Naive thymus-derived CD8-positive, alpha-beta T cell (primary cell): ENCODE data around the gene SLC35E4. TPM values are rescaled to one million over a fixed set of nuclear protein-coding genes. Genes with fewer than 3 reads are reported as not detected.

Source experiments
- ATAC-seq, 2 donors: fragments of 150-1000 bp; cut with Tn5 transposase in 1 of 2; sonication (Bioruptor Pico), chemical (Tn5 transposase) in 1 of 2; 1 replicate in 1 of 2; 2 replicates in 1 of 2; pipeline ENCODE4 v1.10.0; 2021; ENCODE audit warnings: mild to moderate bottlenecking in 2 of 2, moderate library complexity in 2 of 2
- POLR2A ChIA-PET: fragments of 350-600 bp; sonication (Branson Sonifier 250); formaldehyde crosslinking; loops from one replicate; lab custom pipeline; 2021; ENCODE audit warnings: antibody characterized with exemption; lab: Charles Lee
- DNase-seq, 10 donors: peaks; one replicate each; pipeline versions ENCODE4 v3.0.0 to v3.0.0-alpha.2; 2020 to 2022
- H3K27ac Mint-ChIP-seq, 10 donors: one replicate each; pipeline ENCODE4 v1.8.0; 2020 to 2022; ENCODE audit warnings: mild to moderate bottlenecking in 10 of 10, mixed read lengths in 10 of 10, moderate library complexity in 4 of 10, inconsistent platforms in 1 of 10
- H3K27me3 Mint-ChIP-seq, 5 donors: one replicate each; pipeline ENCODE4 v1.8.0; 2021 to 2022; ENCODE audit warnings: mixed read lengths in 5 of 5
- H3K36me3 Mint-ChIP-seq, 3 donors: one replicate each; pipeline ENCODE4 v1.8.0; 2020 to 2022; ENCODE audit warnings: mixed read lengths in 3 of 3, mild to moderate bottlenecking in 2 of 3, inconsistent platforms in 1 of 3
- H3K4me1 Mint-ChIP-seq, 4 donors: one replicate each; pipeline ENCODE4 v1.8.0; 2021 to 2022; ENCODE audit warnings: mixed read lengths in 4 of 4
- H3K4me3 Mint-ChIP-seq, 10 donors: one replicate each; pipeline ENCODE4 v1.8.0; 2020 to 2022; ENCODE audit warnings: mild to moderate bottlenecking in 10 of 10, mixed read lengths in 10 of 10, moderate library complexity in 6 of 10, inconsistent platforms in 1 of 10
- H3K9me3 Mint-ChIP-seq, 9 donors: one replicate each; pipeline ENCODE4 v1.8.0; 2020 to 2022; ENCODE audit warnings: mixed read lengths in 9 of 9, mild to moderate bottlenecking in 3 of 9, inconsistent platforms in 1 of 9, moderate library complexity in 1 of 9
- polyA plus RNA-seq, 3 donors: library from polyadenylated mRNA; unstranded; fragments of 300-500 nt; fragmentation: Illumina TruSeq; gene quantifications; one replicate each; pipeline ENCODE4 v1.2.3, GENCODE V29; 2021
- total RNA-seq, 8 experiments: library from RNA in 2 of 8; stranded (reverse) in 2 of 8; gene quantifications; one replicate each; pipeline ENCODE4 v1.2.3 and lab custom pipeline; 2021 to 2026

SLC35E4 gene
- total and polyA plus RNA-seq, 5 experiments from 2014 or later, result 0.64 to 1.6 (median 0.94) TPM

DNA sequence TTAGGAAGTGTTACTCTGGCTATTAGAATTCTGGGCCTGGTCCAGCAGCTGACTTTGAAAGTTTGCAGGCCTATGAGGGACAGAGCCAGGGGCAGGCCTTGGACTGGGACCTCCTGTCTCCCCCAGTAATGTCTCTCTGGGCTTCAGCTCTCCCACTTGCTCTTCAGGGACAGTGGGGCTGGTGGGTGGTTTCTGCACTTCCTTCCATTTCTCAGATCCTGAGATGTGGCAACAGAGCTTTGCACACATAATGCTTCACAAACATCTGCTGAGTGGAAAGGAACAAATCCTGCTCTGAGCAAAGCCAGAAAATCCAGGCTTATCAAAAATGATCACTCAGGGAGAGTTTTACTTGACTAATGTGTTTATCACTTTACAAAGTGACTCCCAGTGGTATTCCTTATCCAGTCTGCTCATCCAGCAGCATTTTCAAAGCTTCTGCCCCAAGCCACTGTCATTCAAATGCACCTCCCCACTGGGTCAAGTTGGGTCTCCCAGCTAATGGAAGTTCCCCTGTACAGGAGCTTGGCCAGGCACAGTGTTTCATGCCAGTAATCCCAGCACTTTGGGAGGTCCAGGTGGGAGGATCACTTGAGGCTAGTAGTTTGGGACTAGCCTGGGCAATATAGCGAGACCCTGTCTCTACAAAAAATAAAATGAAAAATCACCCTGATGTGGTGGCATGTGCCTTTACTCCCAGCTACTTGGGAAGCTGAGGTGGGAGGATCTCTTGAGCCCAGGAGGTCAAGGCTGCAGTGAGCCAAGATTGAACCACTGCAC, 45.6 kb downstream of the SLC35E4 start:
- POLR2A ChIA-PET, result no interaction called here
- Mint-ChIP-seq H3K27ac (no peak overlapping the region), H3K27me3 (peaks cover 0 to 17% (median 15%) of the 10 kb centered on the region in 5 donors), H3K4me1 (no peaks in the 10 kb centered on the region), H3K36me3 (no peaks in the 10 kb centered on the region), H3K9me3 (no peaks in the 10 kb centered on the region), H3K4me3 (no peak overlapping the region)
- no peak for ATAC-seq
- DNase-seq, result no peak

DNA sequence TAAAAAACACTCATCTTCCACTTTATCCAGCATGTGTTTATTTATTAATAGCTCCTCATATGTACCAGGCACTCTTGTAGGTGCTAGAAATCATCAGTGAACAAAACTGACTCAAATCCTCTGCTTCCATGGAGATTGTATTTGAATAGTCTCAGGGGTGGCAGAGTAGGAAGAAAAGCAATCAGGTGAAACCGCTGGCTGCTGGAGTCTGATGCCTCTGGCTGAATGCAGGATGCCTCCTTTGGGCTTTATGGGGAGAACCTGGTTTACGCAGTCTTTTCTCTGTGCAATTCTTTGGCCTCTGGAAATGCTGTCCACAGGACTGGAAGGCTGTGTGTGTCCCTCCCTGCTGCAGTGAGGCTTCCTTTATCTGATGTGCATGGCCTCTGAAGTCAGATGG, 46.2 kb downstream of the SLC35E4 start:
- Mint-ChIP-seq H3K27ac (no peak overlapping the region), H3K4me3 (no peak overlapping the region), H3K27me3 (peaks cover 0 to 17% (median 10%) of the 10 kb centered on the region in 5 donors), H3K9me3 (no peaks in the 10 kb centered on the region), H3K36me3 (no peaks in the 10 kb centered on the region), H3K4me1 (no peaks in the 10 kb centered on the region)
- DNase-seq, result no peak
- POLR2A ChIA-PET, result no interaction called here
- ATAC-seq, result no peak

DNA sequence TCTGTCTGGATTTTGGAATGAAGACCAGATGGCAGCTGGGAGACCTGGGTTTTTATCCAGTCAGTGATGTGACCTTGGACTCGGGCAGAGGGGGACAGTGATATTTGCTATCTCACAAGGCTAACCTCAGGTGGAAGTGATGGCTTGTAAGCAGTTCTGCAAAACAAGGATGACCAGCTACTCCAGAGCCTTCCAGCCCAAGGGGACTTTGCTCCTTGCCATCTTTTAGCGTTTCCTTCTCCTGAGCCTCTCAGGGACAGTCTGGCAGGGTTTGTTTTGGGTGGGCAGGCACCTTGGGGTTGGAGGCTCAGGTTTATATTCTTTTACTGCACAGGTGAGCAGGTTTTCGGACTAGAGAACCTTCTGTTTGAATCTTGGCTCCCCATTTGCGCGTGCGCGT, 49.6 kb downstream of the SLC35E4 start:
- ATAC-seq (no peak), DNase-seq (no peak)
- POLR2A ChIA-PET, result no interaction called here
- peaks cover 0 to 2% (median 0%) of the 10 kb centered on the region in 4 donors for H3K4me1 Mint-ChIP-seq
- no peaks in the 10 kb centered on the region for H3K36me3 Mint-ChIP-seq
- peaks cover 0 to 9% (median 0%) of the 10 kb centered on the region in 5 donors for H3K27me3 Mint-ChIP-seq
- H3K27ac Mint-ChIP-seq, result no peak overlapping the region
- H3K4me3 Mint-ChIP-seq, result no peak overlapping the region
- no peaks in the 10 kb centered on the region for H3K9me3 Mint-ChIP-seq

DNA sequence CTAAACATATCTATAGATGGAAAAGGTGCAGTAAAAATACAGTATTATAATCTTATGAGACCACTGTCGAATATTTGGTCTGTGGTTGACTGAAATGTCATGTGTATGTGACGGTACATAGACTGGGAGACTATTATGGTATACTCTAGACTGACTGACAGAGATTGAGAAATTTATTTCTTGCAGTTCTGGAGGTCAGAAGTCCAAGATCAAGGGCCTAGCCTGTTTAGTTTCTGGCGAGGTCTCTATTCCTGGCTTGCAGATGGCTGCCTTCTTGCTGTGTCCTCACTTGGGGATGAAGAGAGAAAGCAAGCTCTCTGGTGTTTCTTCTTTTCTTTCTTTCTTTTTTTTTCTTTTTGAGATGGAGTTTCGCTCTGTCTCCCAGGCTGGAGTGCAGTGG, 51.8 kb downstream of the SLC35E4 start:
- Mint-ChIP-seq H3K9me3 (no peaks in the 10 kb centered on the region), H3K36me3 (no peaks in the 10 kb centered on the region), H3K4me1 (peaks cover 0 to 2% (median 0%) of the 10 kb centered on the region in 4 donors), H3K4me3 (no peak overlapping the region), H3K27ac (no peak overlapping the region), H3K27me3 (peaks cover 0 to 11% (median 3%) of the 10 kb centered on the region in 5 donors)
- POLR2A ChIA-PET, result no interaction called here
- DNase-seq, result no peak
- ATAC-seq, result no peak

DNA sequence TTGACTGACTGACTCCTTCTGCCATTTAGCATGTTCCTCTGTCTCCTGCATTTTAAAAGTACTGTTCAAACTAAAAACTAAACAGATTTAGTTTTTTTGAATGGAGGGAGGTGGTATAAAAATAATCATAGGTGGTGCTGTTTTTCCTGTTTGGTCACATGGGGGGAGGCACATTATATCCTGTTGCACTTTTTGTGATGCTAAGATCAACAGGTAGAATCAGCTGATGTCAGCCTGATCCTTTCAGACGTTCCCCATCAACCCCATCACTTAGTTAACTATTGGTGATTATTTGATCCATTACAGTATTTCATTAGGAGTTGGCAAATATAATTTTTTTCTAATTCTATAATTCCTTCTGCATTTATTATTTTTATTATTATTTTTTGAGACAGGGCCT, 54.0 kb downstream of the SLC35E4 start:
- Mint-ChIP-seq H3K4me1 (peaks cover 0 to 13% (median 6%) of the 10 kb centered on the region in 4 donors), H3K27me3 (peaks cover 0 to 15% (median 3%) of the 10 kb centered on the region in 5 donors), H3K9me3 (no peaks in the 10 kb centered on the region), H3K27ac (no peak overlapping the region), H3K4me3 (no peak overlapping the region), H3K36me3 (no peaks in the 10 kb centered on the region)
- ATAC-seq (no peak), DNase-seq (no peak)
- POLR2A ChIA-PET, result no interaction called here

DNA sequence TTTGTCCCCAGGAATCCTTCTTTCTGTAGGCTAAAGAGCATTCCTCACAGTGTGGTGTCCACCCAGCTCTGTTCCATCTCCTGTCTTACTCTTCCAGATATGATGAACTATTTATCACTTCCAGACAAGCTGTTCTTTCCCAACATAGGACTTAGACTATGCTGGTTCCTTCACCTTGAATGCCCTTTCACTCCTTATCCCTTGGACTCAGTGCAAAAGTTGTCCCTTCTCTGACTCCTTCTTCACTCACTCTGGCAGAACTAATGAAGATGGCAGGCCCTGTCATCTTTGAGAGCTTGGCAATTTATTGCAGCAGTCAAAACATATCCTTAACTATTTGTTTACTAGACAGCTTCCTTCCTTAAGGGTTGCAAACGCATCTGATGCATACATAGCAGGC, 55.6 kb downstream of the SLC35E4 start:
- ATAC-seq, result no peak
- Mint-ChIP-seq H3K27me3 (peaks cover 0 to 16% (median 3%) of the 10 kb centered on the region in 5 donors), H3K4me1 (peaks cover 5 to 23% (median 13%) of the 10 kb centered on the region in 4 donors), H3K9me3 (no peaks in the 10 kb centered on the region), H3K36me3 (no peaks in the 10 kb centered on the region), H3K27ac (peak overlapping the region in 1 of 10 donors; percentile 13), H3K4me3 (no peak overlapping the region)
- POLR2A ChIA-PET, result interaction anchor here (0.5 to 0.6 kb wide), 2 partner anchors 12 to 206 kb away, joined by 3 read pairs; no protein-coding TSS in a partner anchor
- DNase-seq, result no peak

DNA sequence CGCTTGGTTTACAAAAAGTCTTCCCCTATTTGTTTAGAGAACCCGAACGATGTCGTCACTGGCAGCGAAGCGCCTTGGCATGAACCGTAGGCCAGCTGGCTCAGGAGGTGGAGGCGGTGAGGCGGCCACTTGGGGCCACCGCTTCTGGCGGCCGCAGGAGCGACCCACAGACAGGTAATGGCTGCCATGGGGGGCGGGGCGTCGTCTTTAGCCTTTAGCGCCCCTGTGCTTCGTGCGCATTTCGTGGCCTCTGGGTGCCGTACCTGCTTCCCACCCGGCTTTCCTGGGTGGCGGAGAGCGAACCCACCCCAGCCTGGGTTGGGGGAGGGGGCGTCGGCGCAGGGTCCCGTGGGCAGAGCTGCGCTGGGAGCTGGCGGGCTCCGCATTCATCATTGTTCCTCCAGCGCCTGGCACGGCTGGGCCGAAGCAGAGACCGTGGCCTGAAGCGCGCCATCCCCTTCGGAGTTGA, 58.6 kb downstream of the SLC35E4 start:
- no peaks in the 10 kb centered on the region for H3K36me3 Mint-ChIP-seq
- H3K9me3 Mint-ChIP-seq, result no peaks in the 10 kb centered on the region
- H3K4me3 Mint-ChIP-seq, result peak overlapping the region; percentile 89 to 96 (median 94)
- peak; percentile 79 to 82 for ATAC-seq
- peak; percentile 30 to 77 (median 50) for DNase-seq
- POLR2A ChIA-PET, result interaction anchor here (0.6 to 1.1 kb wide), 3 partner anchors 58 to 600 kb away, joined by 3 to 5 read pairs (median 4); no protein-coding TSS in a partner anchor
- peaks cover 5 to 28% (median 13%) of the 10 kb centered on the region in 4 donors for H3K4me1 Mint-ChIP-seq
- H3K27ac Mint-ChIP-seq, result peak overlapping the region; percentile 61 to 94 (median 86)
- peaks cover 0 to 16% (median 3%) of the 10 kb centered on the region in 5 donors for H3K27me3 Mint-ChIP-seq

DNA sequence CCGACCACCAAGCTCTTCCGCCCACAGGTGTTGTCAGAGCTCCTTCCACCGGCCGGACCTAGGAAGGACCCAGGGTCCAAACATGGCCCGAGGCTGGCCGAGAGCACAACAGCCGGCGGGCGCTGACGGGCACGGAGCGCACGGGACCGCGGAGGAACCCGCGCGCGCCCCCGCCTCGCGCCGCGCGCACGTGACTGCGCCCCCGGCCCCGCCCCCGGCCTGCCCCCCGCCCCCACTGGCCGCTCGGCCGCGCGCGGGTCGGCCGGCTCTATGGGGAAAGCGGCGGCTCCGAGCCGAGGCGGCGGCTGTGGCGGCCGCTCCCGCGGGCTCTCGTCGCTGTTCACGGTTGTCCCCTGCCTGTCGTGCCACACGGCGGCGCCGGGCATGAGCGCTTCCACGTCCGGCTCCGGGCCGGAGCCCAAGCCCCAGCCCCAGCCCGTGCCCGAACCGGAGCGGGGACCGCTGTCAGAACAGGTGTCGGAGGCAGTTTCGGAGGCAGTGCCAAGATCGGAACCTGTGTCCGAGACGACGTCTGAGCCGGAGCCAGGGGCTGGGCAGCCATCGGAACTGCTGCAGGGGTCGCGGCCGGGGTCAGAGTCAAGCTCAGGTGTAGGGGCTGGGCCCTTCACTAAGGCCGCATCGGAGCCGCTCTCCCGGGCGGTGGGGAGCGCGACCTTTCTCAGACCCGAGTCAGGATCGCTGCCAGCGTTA, 59.2 kb downstream of the SLC35E4 start, which contains the start of gene OSBP2:
OSBP2 (plus strand) TSS at position 235 of the 711 bp plus-strand sequence; CDS start at position 271, 36 bp downstream.
- peak in 8 of 10 donors; percentile 5 to 33 (median 22) for DNase-seq
- Mint-ChIP-seq H3K4me1 (peaks cover 5 to 26% (median 13%) of the 10 kb centered on the region in 4 donors), H3K9me3 (no peaks in the 10 kb centered on the region), H3K27ac (peak within 1 kb of the TSS; percentile 61 to 94 (median 86)), H3K36me3 (no peaks in the 10 kb centered on the region), H3K4me3 (peak within 1 kb of the TSS; percentile 89 to 96 (median 94)), H3K27me3 (peaks cover 0 to 16% (median 3%) of the 10 kb centered on the region in 5 donors)
- POLR2A ChIA-PET, result interaction anchor here (0.6 to 1.1 kb wide), 3 partner anchors 56 to 599 kb away, joined by 3 to 5 read pairs (median 5); no protein-coding TSS in a partner anchor
- peak; percentile 64 to 72 for ATAC-seq

DNA sequence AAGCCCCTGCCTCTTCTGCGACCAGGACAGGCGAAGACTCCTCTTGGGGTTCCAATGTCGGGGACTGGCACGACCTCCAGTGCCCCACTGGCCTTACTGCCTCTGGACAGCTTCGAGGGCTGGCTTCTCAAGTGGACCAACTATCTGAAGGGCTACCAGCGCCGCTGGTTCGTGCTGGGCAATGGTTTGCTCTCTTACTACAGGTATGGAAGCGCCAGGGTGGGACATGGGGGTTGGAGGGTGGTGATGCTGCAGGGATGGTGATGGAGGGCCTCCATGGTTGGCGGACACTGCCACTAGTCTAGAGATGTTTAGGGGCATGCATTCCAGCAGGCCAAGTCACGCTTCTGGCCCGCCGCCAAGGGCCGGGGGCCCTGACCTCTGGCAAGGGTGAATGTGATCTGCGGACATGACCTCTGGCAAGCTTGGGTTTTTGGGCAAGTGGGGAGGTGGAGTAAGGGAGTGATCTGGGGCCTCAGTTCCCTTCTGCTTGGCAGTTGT, 59.8 kb downstream of the SLC35E4 start:
- DNase-seq (no peak), ATAC-seq (no peak)
- H3K9me3 Mint-ChIP-seq, result no peaks in the 10 kb centered on the region
- peaks cover 0 to 16% (median 3%) of the 10 kb centered on the region in 5 donors for H3K27me3 Mint-ChIP-seq
- H3K36me3 Mint-ChIP-seq, result no peaks in the 10 kb centered on the region
- H3K4me1 Mint-ChIP-seq, result peaks cover 5 to 26% (median 13%) of the 10 kb centered on the region in 4 donors
- peak overlapping the region; percentile 69 to 90 (median 79) for H3K4me3 Mint-ChIP-seq
- POLR2A ChIA-PET, result interaction anchor here (0.6 kb wide), 1 partner anchor 57 kb away, joined by 5 read pairs; no protein-coding TSS in a partner anchor
- peak overlapping the region in 4 of 10 donors; percentile 43 to 84 (median 70) for H3K27ac Mint-ChIP-seq

DNA sequence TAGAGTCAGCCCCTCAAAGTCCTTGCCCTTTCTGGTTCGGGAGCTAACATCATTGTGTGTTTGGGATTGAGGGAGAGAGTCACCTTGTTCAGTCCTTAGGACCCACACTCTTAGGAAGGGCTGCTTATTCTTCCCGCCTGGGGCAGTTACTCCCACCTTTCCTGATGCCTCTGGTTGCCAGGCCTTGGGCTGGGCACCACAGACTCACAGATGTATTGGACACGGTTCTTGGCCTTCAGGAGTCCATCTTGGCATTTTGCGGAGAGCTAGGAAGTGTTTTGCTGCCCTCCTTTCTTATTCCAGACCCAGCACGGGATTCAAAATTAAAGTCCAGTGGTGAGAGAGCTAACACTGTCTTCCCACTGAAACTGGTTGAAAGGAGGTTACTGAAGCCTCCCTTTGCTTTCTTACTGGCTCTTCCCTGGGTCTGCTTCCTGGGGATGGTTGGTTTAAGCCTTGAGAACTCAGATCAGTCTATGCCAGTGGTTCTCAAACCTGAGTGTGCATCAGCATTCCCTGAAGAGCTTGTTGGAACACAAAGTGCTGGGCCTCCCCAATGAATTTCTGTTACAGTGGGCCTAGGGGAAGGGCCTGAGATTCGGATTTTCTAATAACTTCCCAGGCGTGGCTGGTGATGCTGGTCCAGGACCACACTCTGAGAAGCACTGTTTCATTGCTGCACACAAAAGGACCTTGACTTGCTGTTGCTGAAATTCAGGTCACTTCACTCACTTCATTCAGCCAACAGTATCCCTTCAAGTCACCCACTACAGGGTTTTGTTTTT, 60.5 kb downstream of the SLC35E4 start:
- Mint-ChIP-seq H3K36me3 (no peaks in the 10 kb centered on the region), H3K4me1 (peaks cover 5 to 26% (median 13%) of the 10 kb centered on the region in 4 donors), H3K27me3 (peaks cover 0 to 15% (median 3%) of the 10 kb centered on the region in 5 donors), H3K9me3 (no peaks in the 10 kb centered on the region), H3K4me3 (peak overlapping the region; percentile 69 to 90 (median 79)), H3K27ac (peak overlapping the region in 3 of 10 donors; percentile 43 to 84 (median 60))
- DNase-seq, result no peak
- no peak for ATAC-seq
- POLR2A ChIA-PET, result no interaction called here
